NCI-H2171 treated with DMSO at 0.1 percent for 48 hours (cell line): ENCODE data around the gene PGBD5.

Experiments
- DNase-seq: peaks from one replicate; lab custom pipeline; 2025; lab: John Stamatoyannopoulos, UW

PGBD5 gene

DNA sequence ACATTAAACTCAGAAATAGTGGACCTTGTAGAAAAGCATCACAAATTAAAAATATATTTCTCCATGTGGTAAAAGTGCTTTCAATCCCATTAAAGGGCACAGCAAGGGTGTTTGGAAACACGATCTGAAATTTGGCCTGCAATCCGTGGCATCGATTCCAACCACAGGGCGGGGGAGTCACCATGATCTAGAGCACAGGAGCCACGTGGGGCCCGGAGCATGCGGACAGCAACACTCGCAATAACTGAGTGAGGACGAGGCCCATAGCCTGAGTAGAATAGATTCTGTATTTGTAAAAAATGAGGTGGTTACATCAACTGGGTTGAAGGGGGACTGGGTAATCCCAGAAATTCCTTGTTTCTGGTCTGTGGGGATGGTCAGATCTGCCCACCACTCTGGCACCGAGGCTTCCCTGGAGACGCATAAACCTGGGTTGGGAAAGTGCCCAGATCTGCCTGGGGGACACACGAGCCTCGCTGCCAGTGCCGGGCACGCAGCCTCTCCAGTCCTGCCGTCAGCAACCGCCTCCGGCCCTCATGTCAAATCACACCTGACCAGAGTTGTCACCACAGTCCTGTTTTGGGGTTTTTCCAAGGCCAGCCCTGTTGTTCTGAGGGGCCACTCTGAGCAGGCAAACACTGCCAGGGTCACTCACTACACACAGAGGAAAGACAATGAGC, 104.3 kb downstream of the PGBD5 start:
- no peak for DNase-seq

DNA sequence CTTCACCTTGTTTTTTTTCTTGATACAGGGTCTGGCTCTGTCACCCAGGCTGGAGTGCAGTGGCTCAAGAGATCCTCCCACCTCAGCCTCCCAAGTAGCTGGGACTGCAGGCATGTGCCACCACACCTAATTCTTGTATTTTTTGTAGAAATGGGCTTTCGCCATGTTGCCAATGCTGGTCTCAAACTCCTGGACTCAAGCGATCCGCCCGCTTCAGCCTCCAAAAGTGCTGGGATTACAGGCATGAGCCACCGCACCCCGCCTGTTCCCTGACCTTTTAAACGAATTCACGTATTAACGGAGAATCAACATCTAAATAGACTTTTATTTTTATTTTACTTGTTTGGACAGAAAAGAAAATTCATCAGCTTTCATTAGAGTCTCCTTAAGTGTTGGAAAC, 104.8 kb downstream of the PGBD5 start:
- DNase-seq, result no peak

DNA sequence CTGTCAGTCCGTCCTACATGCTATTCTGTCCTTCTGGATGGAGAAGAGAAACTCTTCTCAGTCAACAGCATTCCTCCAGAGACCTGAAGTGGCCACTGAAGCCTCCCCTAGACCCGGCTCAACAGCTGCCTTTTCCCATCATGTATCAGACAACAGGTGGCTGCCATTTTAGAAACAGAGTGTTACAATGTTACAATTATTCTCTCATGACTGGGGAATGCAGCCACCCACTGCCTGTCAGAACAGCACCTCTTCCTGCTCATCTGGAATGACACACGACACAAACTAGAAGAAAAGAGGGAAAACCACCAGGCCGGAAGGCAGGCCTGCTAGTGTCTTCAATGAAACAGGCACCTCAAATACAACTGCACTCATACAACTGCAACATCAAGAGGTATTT, 105.3 kb downstream of the PGBD5 start:
- DNase-seq, result no peak

DNA sequence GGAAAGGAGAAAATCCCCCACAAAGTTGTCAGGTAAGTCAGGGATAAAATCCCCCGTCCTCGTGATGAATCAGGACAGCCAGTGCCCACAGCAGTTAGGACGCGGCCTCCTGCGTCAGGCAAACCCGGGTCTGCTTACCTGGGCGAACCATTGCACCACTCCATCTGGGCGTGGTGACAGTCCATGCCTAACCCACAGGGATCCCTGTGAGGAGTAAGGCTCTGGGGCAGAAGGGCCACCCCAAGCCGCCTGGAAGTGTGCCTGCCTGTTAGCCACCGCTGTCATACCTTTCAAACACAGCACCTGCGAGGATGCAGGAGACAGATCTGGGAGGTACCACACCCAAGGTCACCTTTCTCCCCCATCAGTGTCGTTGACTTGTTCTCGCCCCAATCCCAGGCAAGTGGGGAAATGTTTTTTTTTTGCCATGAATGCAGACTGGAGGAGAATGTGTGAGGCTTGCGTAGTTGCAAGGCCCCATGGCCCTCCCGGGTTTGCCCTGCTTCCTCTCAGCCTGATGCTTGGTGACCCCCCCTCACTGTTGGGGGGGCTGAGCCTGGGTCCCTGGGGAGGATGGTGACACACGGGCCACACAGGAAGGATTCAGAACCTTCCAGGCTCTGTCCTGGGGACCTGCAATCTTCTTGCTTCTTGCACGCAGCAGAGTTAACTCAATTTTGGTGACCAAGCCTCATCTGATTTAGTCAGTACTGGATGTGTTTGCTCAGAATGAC, 107.0 kb downstream of the PGBD5 start:
- no peak for DNase-seq

DNA sequence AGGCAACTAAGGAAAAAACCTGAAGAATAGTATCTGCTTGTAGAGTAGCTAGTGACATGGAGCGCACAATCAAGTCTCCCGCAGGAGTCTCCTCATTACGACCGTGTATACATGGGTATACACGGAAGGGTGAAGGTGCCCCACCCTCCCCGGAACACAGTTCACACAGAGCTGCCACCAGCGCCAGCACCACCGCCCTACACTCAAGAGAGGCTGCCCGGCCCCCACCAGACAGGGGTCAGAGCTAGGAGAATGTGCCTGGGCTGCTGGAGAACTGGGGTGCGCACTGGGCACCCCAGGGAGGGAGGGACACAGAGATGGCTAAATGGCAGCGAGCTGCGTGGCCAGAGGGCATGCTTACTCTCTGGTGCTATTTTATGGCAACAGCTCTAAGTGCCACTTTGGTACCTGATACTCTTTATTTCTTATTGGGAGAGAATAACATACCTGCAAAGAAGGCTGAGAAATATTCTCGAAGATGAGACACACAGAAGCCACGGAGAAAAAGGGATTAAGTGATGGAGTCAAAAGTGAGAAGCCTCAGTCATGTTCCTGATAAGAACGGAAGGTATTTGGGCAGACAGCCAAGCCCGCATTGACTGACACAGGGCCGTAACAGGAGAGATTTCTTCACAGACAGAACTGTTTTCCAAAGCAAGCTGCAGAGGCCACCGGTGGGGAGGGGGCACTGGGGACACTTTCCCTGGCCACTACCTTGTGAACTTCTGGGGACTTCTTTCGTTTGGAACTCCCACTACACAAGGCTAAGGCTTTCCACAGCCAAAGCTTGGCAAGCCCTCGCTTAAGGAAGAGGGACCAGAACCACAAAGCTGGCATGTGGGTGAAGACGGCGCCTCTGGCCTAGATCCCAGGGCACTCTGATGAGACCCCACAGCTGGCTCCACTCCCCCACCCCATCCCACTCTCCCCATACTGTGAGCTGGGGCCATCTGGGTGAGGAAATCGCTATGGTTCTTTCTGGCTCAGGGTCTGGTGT, 108.0 kb downstream of the PGBD5 start:
- DNase-seq, result peak; percentile 37

DNA sequence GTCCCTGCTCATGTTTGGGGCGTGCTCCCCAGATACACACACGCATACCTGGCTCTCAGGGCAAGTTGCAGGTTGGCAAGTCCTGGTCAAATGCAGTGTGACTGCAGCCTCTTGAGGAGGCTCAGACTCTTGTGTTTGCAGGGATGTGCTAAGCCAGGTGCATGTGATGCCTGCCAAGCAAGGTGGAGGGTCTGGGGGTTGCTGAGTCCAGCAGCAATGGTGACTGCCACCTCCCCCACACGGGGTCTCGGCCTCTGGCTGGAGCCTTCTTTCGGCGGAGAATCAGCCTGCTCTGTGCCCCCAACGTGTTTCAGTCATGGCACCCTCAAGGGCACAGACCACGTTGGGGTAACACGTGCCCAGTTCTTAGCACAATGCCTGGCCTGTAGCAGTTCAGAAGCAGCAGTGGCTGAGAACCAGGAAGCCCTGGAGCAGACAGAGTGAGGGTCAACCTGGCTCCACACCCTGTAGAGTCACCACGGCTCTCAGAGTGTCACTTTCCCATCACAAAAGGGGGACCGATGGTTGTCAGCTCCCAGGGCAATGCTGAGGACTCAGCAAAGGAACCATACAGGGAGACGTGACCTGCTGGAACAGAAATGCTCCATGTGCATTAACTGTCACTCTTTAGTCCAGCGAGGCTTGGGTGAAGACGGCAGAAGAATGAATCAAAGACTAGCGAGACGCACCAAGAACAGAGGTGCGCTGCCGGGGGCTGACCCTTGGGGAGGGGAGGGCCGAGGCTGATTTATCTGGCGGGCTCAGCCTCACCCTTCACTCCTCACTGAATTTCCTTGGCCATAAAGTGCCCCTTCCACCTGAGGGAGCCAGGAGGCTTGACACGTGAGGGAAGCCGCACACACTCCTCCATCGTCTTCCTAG, 109.0 kb downstream of the PGBD5 start:
- DNase-seq, result no peak

DNA sequence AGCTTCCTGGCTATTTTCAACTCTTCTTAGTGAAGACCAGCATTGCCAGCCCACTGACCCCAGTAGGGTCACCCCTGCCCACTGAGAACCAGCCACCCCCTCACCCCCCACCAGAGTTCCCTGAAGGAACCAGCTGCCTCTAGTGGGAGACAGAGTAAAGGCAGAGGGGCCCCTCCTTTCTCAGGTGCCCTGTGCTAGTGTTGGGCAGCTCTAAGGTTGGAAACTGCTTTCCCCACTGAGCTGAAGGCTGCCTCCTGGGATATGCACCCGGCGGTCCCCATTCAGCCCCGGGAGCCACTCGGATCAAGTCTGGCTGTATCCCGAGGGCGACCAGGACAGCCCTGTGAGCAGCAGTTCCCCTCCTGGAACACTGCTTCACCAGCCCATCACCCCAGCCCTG, 111.0 kb downstream of the PGBD5 start:
- DNase-seq, result no peak

DNA sequence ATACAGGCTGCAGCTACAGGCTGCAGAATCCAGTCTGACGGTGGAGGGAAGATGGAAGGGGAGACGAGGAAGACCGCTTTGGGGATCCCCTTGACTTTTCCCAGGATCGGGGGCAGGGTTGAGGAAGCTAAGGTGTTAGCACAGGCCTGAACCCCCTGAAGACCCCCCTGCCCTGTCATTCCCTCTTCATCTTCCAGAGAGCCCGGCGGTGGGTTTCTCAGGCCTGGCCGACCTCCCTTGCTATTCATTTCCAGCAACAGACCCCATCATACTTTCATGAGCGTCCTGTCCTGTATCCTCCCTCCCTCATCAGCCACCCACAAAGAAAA, 112.0 kb downstream of the PGBD5 start:
- no peak for DNase-seq

DNA sequence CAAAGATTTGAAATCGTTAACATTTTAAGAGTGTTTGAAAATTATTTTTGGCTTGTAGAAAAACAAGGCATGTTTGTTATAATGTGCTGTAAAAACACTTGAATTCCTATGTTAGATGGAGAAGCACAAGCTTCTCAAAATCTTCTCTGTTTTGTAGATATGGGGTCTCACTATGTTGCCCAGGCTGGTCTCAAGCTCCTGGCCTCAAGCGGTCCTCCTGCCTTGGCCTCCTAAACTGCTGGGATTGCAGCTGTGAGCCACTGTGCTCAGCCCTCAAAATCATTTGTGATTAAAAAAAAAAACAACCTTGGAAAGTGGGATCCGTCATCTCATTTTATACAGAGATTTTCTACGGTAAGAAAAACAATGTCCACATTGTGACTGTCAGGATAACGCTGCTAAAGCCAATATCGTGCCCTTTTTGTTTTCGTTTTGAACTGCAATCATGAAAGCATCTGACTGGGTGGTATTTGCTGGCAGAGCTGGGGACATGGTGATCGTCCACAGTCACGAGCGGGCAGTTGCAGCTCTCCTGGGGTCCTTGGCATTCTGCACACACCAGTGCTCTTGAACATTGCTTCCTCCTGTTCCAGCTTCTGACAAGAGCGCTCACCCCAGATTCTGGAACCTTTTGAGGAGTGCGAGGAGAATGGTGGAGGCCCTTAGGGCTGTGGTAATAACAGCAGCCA, 112.5 kb downstream of the PGBD5 start:
- DNase-seq, result no peak

DNA sequence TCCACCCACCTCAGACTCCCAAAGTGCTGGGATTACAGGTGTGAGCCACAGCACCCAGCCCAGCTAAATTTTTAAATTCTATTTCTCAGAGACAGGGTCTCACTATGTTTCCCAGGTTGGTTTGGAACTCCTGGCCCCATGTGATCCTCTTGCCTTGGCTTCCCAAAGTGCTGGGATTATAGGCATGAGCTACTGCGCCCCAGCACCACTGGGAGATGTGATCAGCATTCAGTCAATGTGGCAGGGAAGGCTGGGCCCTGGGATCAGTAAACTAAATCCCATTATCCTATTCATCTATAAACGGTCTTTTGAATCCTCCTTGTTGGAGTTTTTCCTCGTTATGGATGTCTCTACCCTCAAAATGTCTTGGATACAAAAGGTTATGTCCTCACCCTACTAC, 113.5 kb downstream of the PGBD5 start:
- no peak for DNase-seq

DNA sequence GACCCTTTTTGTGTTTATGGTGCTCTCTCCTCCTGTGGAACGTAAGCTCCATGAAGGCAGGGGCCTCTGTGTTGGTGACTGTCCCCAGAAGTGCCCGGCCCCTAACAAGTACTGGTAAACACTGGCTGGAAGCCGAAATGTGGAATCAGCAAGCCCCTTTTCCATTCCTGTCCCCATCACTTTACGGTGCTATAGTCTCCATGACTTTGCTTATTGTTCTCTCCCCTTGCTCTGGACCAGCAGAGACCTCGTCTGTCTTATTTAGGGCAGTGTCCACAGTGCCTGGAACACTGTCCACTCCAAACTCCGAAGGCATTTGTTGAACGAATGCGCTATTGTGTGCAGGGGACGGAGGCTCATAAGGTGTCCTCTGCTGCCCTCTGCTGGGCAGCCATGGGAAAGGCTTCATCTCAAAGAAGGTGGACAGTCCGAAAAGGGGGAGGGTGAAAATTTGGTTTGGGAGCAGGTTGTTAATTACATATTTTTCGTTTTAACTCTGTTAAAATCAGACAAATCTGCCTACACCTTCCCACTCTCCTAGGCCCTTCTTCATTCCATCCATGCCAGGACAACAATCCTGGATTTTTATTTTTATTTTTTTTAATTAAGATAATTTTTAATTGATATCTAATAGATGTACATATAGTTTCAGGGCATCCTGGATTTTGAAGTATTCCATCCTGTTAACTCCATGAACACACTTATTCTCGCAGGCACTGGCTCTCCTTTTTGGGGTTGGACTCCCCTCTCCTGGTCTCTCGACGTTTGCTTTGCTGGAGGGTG, 115.6 kb downstream of the PGBD5 start:
- peak; percentile 64 for DNase-seq

DNA sequence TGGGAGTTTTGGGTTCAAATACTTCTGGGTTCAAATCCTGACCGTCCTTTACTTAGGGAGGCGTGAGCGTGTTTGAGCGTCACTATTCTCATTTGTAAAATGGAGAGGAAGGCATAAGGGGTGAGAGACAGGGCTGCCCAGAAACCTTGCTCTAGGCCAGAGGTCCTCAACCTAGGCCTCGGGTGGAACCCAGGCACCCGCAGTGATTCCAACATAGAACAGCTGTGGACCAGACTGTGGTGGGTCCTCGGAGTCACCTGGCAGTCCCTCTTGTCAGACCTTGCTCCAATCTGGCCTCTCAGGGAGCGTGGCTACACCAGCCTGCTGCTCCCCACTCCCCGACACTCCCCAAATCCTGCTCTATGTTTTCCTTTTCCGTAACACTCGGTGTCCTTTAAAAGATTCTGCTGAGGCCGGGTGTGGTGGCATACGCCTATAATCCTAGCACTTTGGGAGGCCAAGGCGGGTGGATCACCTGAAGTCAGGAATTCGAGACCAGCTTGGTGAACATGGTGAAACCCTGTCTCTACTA, 116.4 kb downstream of the PGBD5 start:
- DNase-seq, result no peak

DNA sequence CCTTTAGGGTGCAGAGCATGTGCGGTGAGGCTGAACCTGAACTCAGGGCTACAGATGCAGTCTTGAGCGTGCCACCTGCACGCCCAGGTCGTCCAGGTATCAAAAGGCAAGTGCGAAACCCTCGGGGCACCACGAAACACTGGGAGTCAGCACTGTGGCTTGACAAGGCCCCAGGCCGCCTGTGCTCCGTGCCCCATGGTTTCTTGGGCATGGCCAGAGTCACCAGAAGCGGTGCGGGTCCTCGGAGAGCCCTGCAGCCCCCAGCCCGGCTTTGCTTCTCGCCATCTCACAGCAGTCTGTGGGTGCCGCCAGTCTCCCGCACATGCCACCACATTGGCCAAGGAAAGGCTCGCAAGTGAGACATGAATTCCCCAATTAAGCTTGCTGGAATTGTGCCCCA, 117.3 kb downstream of the PGBD5 start:
- no peak for DNase-seq

DNA sequence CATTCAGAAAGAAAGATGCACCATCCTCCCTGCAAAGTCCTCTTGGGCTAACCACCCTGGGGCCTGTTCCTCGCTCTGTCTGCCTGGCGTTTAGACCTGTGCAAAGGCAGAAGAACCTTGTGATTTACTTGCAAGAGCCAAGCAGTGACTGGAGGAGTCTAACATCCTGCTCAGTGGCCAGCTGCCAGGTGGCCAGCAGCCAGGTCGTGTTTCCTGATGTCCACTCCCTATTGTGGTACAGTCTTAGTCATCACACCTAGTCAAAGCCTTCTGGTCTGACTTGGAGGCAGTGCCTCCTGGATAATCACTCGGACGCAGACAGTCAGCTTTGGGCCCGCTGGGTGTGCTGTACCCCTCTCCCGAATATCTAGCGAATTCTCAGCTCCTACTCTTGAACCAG, 118.1 kb downstream of the PGBD5 start:
- no peak for DNase-seq

DNA sequence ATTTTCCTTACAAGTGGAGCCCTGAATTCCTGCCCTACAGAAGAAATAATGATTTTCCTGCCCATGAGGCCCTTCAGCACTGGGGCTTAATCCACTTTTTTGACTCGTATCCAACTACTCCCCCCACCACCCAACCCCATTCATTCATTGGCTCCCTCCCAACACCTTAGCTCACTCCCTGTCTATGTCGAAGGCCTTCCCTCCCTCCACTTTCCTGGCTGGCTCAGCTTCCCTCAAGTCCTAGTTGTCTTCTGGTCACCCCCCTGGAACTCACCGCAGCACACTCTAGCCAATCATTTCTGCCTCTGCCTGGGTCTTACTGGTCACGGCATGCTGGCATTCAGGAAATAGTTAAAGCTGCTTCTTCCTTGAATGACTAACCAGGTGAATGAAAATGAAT, 118.9 kb downstream of the PGBD5 start:
- DNase-seq, result no peak

DNA sequence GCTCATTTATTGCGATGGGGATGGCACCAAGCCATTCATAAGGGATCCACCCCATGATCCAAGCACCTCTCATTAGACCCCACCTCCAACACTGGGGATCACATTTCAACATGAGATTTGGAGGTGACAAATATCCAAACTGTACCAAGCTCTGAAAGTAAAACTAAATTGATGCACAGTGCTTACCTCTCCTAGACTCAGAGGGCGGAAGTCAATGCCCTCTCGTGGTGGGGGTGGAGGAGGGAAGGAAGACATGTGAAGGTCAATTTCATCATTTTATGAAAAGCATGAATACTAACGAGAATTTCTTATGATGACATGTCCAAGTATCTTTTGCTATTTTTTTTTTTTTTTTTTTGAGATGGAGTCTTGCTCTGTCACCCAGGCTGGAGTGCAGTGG, 120.0 kb downstream of the PGBD5 start:
- no peak for DNase-seq

DNA sequence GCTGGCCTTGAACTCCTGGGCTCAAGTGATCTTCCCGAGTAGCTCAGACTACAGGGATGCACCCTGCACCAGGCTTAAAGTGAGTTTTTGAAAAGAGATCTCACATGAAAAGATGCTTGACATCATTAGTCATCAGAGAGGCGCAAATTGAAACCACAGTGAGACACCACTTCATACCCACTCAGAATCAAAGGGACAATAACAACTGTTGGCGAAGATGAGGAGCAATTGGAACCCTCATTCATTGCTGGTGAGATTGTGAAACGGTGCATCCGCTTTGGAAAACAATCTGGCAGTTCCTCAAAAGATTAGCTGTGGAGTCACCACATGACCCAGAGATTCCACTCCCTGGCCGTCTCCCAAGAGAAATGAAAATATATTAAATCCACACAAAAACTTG, 122.3 kb downstream of the PGBD5 start:
- no peak for DNase-seq

DNA sequence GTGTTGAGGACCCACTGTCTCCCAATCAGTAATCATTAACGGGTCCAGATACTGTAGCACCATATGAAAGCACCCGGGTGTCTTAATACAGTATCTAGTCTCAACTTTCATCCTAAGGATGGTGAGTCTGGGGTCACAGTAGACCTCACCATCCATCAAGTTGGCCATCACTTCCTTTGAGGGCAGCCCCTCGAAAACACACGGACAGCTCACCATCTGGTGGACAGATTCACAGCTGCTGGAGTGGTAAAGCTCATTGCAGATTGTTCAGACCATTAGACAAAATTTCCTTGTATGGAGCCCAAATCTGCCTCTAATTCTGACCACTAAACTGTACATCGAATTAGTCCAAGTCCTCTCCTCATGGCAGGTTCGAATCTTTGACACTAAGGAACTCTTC, 123.1 kb downstream of the PGBD5 start:
- no peak for DNase-seq

DNA sequence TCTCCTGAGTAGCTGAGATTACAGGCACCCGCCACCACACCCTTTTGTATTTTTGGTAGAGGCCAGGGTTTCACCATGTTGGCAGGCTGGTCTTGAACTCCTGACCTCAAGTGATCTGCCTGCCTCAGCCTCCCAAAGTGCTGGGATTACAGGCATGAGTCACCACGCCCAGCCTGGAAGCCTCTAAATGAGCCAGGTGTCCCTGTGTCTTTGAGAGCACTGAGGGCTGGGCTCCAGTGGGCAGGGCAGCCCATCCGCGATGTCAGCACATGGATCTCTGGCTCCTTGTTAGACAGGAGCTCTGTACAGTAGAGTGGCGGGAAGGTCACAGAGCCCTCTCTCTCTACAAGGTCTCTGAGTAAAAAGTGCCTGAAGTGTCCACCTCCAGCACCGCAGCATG, 124.3 kb downstream of the PGBD5 start:
- no peak for DNase-seq

DNA sequence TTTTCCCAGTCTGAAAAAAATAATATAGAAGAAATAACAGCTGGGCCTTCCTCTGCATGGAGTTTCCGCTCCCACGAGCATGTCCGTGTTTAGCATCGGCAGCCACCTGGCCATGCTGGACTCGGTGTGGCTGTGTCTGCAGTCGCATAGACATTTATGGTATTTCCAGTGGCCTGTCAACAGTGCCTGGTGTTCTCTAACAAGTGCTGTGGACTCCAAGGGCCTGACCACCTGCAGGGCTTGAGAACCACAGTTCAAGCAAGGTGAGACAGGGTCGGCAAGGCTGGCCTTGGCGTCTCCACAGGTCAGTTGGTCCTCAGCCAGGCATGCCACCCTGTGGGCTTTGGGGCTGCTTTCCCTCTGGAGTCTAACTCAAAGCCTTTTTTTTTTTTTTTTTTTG, 124.8 kb downstream of the PGBD5 start:
- peak; percentile 66 for DNase-seq
